ENCODE data around the gene OXA1L.
"Not testable (repeated sequence)": the region's sequence is repeated elsewhere in the genome, so short reads cannot be mapped to it uniquely, and the experiment has no call there.

DNA sequence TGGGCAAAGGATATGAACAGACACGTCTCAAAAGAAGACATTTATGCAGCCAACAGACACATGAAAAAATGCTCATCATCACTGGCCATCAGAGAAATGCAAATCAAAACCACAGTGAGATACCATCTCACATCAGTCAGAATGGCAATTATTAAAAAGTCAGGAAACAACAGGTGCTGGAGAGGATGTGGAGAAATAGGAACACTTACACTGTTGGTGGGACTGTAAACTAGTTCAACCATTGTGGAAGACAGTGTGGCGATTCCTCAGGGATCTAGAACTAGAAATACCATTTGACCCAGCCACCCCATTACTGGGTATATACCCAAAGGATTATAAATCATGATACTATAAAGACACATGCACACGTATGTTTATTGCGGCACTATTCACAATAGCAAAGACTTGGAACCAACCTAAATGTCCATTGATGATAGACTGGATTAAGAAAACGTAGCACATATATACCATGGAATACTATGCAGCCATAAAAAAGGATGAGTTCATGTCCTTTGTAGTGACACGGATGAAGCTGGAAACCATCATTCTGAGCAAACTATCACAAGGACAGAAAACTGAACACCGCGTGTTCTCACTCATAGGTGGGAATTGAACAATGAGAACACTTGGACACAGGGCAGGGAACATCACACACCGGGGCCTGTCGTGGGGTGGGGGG lies 8.4 kb upstream of the OXA1L start:
- TF ChIP-seq, protein P1, sequence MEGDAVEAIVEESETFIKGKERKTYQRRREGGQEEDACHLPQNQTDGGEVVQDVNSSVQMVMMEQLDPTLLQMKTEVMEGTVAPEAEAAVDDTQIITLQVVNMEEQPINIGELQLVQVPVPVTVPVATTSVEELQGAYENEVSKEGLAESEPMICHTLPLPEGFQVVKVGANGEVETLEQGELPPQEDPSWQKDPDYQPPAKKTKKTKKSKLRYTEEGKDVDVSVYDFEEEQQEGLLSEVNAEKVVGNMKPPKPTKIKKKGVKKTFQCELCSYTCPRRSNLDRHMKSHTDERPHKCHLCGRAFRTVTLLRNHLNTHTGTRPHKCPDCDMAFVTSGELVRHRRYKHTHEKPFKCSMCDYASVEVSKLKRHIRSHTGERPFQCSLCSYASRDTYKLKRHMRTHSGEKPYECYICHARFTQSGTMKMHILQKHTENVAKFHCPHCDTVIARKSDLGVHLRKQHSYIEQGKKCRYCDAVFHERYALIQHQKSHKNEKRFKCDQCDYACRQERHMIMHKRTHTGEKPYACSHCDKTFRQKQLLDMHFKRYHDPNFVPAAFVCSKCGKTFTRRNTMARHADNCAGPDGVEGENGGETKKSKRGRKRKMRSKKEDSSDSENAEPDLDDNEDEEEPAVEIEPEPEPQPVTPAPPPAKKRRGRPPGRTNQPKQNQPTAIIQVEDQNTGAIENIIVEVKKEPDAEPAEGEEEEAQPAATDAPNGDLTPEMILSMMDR (IDR thresholded peaks at IDR 0.05): not testable (repeated sequence)
- TF ChIP-seq POLR2A (IDR thresholded peaks at IDR 0.05): not testable (repeated sequence)
